Measurements from ENCODE around the gene AIFM2.

GRCh38 chr10:70106958-70107791 lies 25.4 kb downstream of the AIFM2 start:
- TF ChIP-seq POLR2A (IDR thresholded peaks at IDR 0.05; ENCODE audit: low read depth, low read length) = peak; percentile 34
- TF ChIP-seq POLR2AphosphoS5 (IDR thresholded peaks at IDR 0.05; ENCODE audit: low read depth, low read length) = 0 out of 2 replicates have a peak, but pooled peaks have one; percentile 34
- TF ChIP-seq TAF1 (IDR thresholded peaks at IDR 0.05; ENCODE audit: borderline replicate concordance, low read depth, low read length) = no peak
